GM12878 (cell line): ENCODE measurements around the gene DHPS. TPM values are rescaled to one million over a fixed set of nuclear protein-coding genes. Genes with fewer than 3 reads are reported as not detected.
"Not testable (repeated sequence)": the region's sequence is repeated elsewhere in the genome, so short reads cannot be mapped to it uniquely, and the experiment has no call there.

Source experiments
- ATAC-seq: fragments of 200-7000 bp; cut with Tn5 transposase; 3 replicates; pipeline ENCODE4 v1.9.1; 2020; ENCODE audit warnings: mild to moderate bottlenecking, moderate library complexity
- BruUV-seq: library from RNA; stranded (reverse); fragments of 400-500 nt; replicated peaks from 2 replicates; lab custom pipeline; 2021; lab: Mats Ljungman, UMichigan
- CTCF ChIA-PET: fragments of 300-600 bp; sonication (Branson Sonifier 250); formaldehyde crosslinking; extraction: SDS; loops from one replicate; lab custom pipeline; 2021; ENCODE audit warnings: inconsistent platforms; lab: Yijun Ruan, JAX
- POLR2A ChIA-PET: fragments of 350-600 bp; formaldehyde crosslinking; extraction: SDS; loops from one replicate; lab custom pipeline; 2021; ENCODE audit warnings: inconsistent platforms; lab: Charles Lee
- RAD21 ChIA-PET: fragments of 300-600 bp; sonication (Branson Sonifier 250); formaldehyde crosslinking; loops from one replicate; lab custom pipeline; 2023; ENCODE audit warnings: antibody characterized with exemption; ENCODE audit not compliant: unreplicated experiment; lab: Charles Lee
- SMC1A ChIA-PET: fragments of 300-600 bp; sonication (Branson Sonifier 250); formaldehyde crosslinking; loops from one replicate; lab custom pipeline; 2023; ENCODE audit not compliant: unreplicated experiment, uncharacterized antibody; lab: Charles Lee
- DNase-seq: peaks from one replicate; pipeline ENCODE4 v3.0.0-alpha.2; 2011; ENCODE audit warnings: low read depth, low spot score
- FAIRE-seq: peaks from 3 replicates; lab custom pipeline; 2011; peaks lifted over from hg19 to GRCh38; lab: Jason Lieb, UNC
- H2AFZ ChIP-seq: 2 replicates; pipeline ENCODE4 v1.6.0; 2011; ENCODE audit warnings: low read depth, low read length, control low read depth; ENCODE audit not compliant: control insufficient read depth
- H3K27ac ChIP-seq: 2 replicates; pipeline ENCODE4 v1.5.1; 2011; ENCODE audit warnings: control low read depth; ENCODE audit not compliant: control insufficient read depth, insufficient read depth
- H3K27me3 ChIP-seq, 2 experiments: replicated peaks in 1 of 2; 2 replicates each; pipeline versions ENCODE4 v1.6.0 to v1.6.1; 2011; ENCODE audit warnings: low read length in 1 of 2; ENCODE audit not compliant: control insufficient read depth in 2 of 2, insufficient read depth in 2 of 2
- H3K36me3 ChIP-seq, 2 experiments: 2 replicates each; pipeline ENCODE4 v1.5.1; 2011; ENCODE audit warnings: low read length in 1 of 2; ENCODE audit not compliant: control insufficient read depth in 2 of 2, insufficient read depth in 2 of 2
- H3K4me1 ChIP-seq: 2 replicates; pipeline ENCODE4 v1.6.1; 2011; ENCODE audit warnings: mild to moderate bottlenecking, low read length, moderate library complexity, mixed read lengths; ENCODE audit not compliant: control insufficient read depth, insufficient read depth
- H3K4me2 ChIP-seq: 2 replicates; pipeline ENCODE4 v1.6.0; 2011; ENCODE audit warnings: control low read depth; ENCODE audit not compliant: control insufficient read depth, insufficient read depth
- H3K4me3 ChIP-seq: fragments of 200-600 bp; sonication (generic); 2 replicates; pipeline ENCODE4 v1.5.1; 2016
- H3K79me2 ChIP-seq: 2 replicates; pipeline ENCODE4 v1.6.0; 2011; ENCODE audit warnings: low read length; ENCODE audit not compliant: control insufficient read depth, insufficient read depth
- H3K9ac ChIP-seq: 2 replicates; pipeline ENCODE4 v1.8.0; 2011; ENCODE audit warnings: low read length, control low read depth, mixed read lengths; ENCODE audit not compliant: control insufficient read depth, insufficient read depth
- H3K9me3 ChIP-seq: replicated peaks from 3 replicates; pipeline ENCODE4 v1.5.1; 2011; ENCODE audit warnings: mild to moderate bottlenecking, low read length; ENCODE audit not compliant: control insufficient read depth, insufficient read depth
- H4K20me1 ChIP-seq: 2 replicates; pipeline ENCODE4 v1.6.0; 2011; ENCODE audit not compliant: control insufficient read depth, insufficient read depth
- CREB1 ChIP-seq: IDR thresholded peaks from 2 replicates; pipeline ENCODE4 v1.6.1; 2012; ENCODE audit warnings: low read depth, mild to moderate bottlenecking, inconsistent platforms
- NFXL1 ChIP-seq: fragments of 450-650 bp; IDR thresholded peaks from 2 replicates; pipeline ENCODE4 v1.6.1; 2017; ENCODE audit warnings: antibody characterized with exemption, mild to moderate bottlenecking, borderline replicate concordance
- POLR2A ChIP-seq: IDR thresholded peaks from 2 replicates; pipeline ENCODE4 v1.6.1; 2011; ENCODE audit warnings: low read depth, mild to moderate bottlenecking, low read length
- SMAD1 ChIP-seq: fragments of 450-650 bp; IDR thresholded peaks from 2 replicates; pipeline ENCODE4 v1.6.1; 2018; ENCODE audit warnings: mild to moderate bottlenecking, low read depth; ENCODE audit not compliant: partially characterized antibody
- SMAD5 ChIP-seq: IDR thresholded peaks from 2 replicates; pipeline ENCODE4 v1.6.1; 2016; ENCODE audit warnings: antibody characterized with exemption, low read depth
- SREBF2 ChIP-seq: IDR thresholded peaks from 2 replicates; pipeline ENCODE4 v1.6.1; 2012; ENCODE audit warnings: mild to moderate bottlenecking, low read length
- ZNF24 ChIP-seq: fragments of 450-650 bp; IDR thresholded peaks from 2 replicates; pipeline ENCODE4 v1.6.1; 2017; ENCODE audit warnings: antibody characterized with exemption, mild to moderate bottlenecking
- whole genome bisulfite sequencing: methylation state at CpG from one replicate; pipeline ENCODE4 v1.1.6; 2016; ENCODE audit warnings: low lambda C conversion rate; ENCODE audit not compliant: insufficient replicate concordance, insufficient coverage; ENCODE audit errors: missing lambda C conversion rate; 5-methylcytosine and 5-hydroxymethylcytosine counted together
- in situ Hi-C: fragments of 300-500 bp; cut with MboI; formaldehyde crosslinking; loops from 9 replicates; pipeline ENCODE4 v1.14.3; 2018; ENCODE audit warnings: mixed read lengths
- intact Hi-C: fragments of 100-400 bp; cut with micrococcal nuclease; formaldehyde crosslinking; loops from one replicate; pipeline ENCODE4 v1.14.2; 2022; ENCODE audit not compliant: unreplicated experiment
- polyA plus RNA-seq, 11 experiments: library from polyadenylated mRNA; depleted of rRNA in 4 of 11; unstranded in 6 of 11; stranded (reverse) in 5 of 11; fragments of >200 nt; fragmentation: Nextera tagmentation in 4 of 11; fragmentation: Illumina TruSeq in 1 of 11; extraction: Ambion mirVana in 4 of 11; extraction: Trizol in 1 of 11; gene quantifications; 1 replicate in 1 of 11; 2 replicates in 10 of 11; pipeline versions ENCODE4 v1.2.1 to v1.2.3, GENCODE V29; 2011 to 2016; ENCODE audit warnings: inconsistent platforms in 2 of 11, missing spikeins in 2 of 11, low read depth in 1 of 11
- total RNA-seq, 4 experiments: library from RNA; depleted of rRNA in 3 of 4; stranded (reverse); fragments of >200 nt in 3 of 4; fragmentation: Illumina TruSeq in 1 of 4; extraction: Trizol in 1 of 4; gene quantifications; 2 replicates each; pipeline versions ENCODE4 v1.2.1 to v1.2.3, GENCODE V29; 2013 to 2021
- TF ChIP-seq, protein P1 (sequence below): fragments of 450-650 bp; IDR thresholded peaks from 2 replicates; pipeline ENCODE4 v1.6.1; 2017; ENCODE audit warnings: mild to moderate bottlenecking
- TF ChIP-seq, protein P2 (sequence below): IDR thresholded peaks from 2 replicates; pipeline ENCODE4 v1.6.1; 2012; ENCODE audit warnings: improper control_type of control experiment, low read depth, low read length; ENCODE audit not compliant: insufficient replicate concordance
- TF ChIP-seq, protein P3 (sequence below): IDR thresholded peaks from 2 replicates; pipeline ENCODE4 v1.6.1; 2011; ENCODE audit warnings: low read depth, low read length, improper control_type of control experiment, borderline replicate concordance

The DHPS gene
- total and polyA plus RNA-seq, 10 of the 15 experiments (the other 5 are each of a cell fraction or from before 2014, with no cell fraction given) = 36.4 to 104 (median 83.4) TPM

DNA sequence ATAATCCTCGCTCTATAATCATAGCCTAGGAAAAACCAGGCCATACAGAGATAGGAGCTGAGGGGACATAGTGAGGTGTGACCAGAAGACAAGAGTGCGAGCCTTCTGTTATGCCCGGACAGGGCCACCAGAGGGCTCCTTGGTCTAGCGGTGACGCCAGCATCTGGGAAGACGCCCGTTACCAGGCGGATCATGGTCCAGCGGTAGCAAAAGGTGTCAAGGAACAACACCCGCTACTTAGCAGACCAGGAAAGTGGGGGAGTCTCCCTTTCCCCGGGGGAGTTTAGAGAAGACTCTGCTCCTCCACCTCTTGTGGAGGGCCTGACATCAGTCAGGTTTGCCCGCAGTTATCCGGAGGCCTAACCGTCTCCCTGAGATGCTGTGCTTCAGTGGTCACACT lies 30.4 kb upstream of the DHPS start:
- H3K9ac ChIP-seq, RAD21 ChIA-PET, H3K9me3 ChIP-seq, H3K4me2 ChIP-seq, H3K27ac ChIP-seq, CTCF ChIA-PET, H3K27me3 ChIP-seq, ATAC-seq, H4K20me1 ChIP-seq, H2AFZ ChIP-seq, intact Hi-C loops, BruUV-seq, FAIRE-seq, in situ Hi-C loops, H3K4me3 ChIP-seq, H3K79me2 ChIP-seq, H3K4me1 ChIP-seq, SMC1A ChIA-PET, DNase-seq: not testable (repeated sequence)
- TF ChIP-seq, protein P1, sequence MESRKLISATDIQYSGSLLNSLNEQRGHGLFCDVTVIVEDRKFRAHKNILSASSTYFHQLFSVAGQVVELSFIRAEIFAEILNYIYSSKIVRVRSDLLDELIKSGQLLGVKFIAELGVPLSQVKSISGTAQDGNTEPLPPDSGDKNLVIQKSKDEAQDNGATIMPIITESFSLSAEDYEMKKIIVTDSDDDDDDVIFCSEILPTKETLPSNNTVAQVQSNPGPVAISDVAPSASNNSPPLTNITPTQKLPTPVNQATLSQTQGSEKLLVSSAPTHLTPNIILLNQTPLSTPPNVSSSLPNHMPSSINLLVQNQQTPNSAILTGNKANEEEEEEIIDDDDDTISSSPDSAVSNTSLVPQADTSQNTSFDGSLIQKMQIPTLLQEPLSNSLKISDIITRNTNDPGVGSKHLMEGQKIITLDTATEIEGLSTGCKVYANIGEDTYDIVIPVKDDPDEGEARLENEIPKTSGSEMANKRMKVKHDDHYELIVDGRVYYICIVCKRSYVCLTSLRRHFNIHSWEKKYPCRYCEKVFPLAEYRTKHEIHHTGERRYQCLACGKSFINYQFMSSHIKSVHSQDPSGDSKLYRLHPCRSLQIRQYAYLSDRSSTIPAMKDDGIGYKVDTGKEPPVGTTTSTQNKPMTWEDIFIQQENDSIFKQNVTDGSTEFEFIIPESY = peak; percentile 99
- peaks cover 26 to 31% of the 10 kb centered on the region in 2 experiments for H3K36me3 ChIP-seq
- 61% methylated on average over 11 of the region's 14 CpGs for WGBS
- POLR2A ChIA-PET = interaction anchor here (0.6 kb wide), 1 partner anchor 40 kb away, joined by 5 read pairs; no protein-coding TSS in a partner anchor

DNA sequence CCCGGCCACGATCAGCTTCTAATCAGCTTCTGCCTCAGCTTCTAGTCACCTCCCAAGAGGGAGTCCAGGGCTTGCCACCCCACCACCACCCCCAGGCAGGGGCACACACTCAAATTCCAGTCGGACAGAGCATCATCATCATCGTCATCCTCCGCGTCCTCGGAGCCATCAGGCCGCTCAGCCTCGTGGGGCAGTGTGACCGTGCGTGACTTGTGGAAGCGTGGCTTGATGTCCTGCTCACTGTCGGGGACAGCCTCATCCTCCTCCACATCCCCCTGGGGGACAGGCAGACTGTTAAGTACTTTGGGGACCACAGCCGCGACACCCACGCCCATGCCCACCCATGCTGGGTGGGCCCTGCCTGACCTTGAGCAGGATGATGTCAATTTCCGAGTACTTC lies 29.5 kb upstream of the DHPS start:
- FAIRE-seq = no peak
- no peak overlapping the region for H3K9ac ChIP-seq
- POLR2A ChIA-PET = no interaction called here
- TF ChIP-seq CREB1 (no peak), POLR2A (no peak), SMAD5 (no peak), SMAD1 (no peak), NFXL1 (no peak), SREBF2 (no peak), ZNF24 (no peak)
- TF ChIP-seq, protein P2, sequence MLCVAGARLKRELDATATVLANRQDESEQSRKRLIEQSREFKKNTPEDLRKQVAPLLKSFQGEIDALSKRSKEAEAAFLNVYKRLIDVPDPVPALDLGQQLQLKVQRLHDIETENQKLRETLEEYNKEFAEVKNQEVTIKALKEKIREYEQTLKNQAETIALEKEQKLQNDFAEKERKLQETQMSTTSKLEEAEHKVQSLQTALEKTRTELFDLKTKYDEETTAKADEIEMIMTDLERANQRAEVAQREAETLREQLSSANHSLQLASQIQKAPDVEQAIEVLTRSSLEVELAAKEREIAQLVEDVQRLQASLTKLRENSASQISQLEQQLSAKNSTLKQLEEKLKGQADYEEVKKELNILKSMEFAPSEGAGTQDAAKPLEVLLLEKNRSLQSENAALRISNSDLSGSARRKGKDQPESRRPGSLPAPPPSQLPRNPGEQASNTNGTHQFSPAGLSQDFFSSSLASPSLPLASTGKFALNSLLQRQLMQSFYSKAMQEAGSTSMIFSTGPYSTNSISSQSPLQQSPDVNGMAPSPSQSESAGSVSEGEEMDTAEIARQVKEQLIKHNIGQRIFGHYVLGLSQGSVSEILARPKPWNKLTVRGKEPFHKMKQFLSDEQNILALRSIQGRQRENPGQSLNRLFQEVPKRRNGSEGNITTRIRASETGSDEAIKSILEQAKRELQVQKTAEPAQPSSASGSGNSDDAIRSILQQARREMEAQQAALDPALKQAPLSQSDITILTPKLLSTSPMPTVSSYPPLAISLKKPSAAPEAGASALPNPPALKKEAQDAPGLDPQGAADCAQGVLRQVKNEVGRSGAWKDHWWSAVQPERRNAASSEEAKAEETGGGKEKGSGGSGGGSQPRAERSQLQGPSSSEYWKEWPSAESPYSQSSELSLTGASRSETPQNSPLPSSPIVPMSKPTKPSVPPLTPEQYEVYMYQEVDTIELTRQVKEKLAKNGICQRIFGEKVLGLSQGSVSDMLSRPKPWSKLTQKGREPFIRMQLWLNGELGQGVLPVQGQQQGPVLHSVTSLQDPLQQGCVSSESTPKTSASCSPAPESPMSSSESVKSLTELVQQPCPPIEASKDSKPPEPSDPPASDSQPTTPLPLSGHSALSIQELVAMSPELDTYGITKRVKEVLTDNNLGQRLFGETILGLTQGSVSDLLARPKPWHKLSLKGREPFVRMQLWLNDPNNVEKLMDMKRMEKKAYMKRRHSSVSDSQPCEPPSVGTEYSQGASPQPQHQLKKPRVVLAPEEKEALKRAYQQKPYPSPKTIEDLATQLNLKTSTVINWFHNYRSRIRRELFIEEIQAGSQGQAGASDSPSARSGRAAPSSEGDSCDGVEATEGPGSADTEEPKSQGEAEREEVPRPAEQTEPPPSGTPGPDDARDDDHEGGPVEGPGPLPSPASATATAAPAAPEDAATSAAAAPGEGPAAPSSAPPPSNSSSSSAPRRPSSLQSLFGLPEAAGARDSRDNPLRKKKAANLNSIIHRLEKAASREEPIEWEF = no peak
- TF ChIP-seq, protein P3, sequence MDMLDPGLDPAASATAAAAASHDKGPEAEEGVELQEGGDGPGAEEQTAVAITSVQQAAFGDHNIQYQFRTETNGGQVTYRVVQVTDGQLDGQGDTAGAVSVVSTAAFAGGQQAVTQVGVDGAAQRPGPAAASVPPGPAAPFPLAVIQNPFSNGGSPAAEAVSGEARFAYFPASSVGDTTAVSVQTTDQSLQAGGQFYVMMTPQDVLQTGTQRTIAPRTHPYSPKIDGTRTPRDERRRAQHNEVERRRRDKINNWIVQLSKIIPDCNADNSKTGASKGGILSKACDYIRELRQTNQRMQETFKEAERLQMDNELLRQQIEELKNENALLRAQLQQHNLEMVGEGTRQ = no peak

More for the DNA sequence above, 29.5 kb upstream of the DHPS start:
- H3K36me3 ChIP-seq = peaks cover 24 to 33% of the 10 kb centered on the region in 2 experiments
- no peaks in the 10 kb centered on the region for H3K9me3 ChIP-seq
- DNase-seq (no peak), ATAC-seq (no peak)
- H3K79me2 ChIP-seq = no peaks in the 10 kb centered on the region
- in situ Hi-C loops = no loop called here
- H3K4me2 ChIP-seq = no peak overlapping the region
- ChIA-PET RAD21 (no interaction called here), SMC1A (interaction anchor here (0.6 kb wide), 1 partner anchor 56 kb away, joined by 5 read pairs; no protein-coding TSS in a partner anchor), CTCF (interaction anchor here (1.1 kb wide), 1 partner anchor 49 kb away, joined by 4 read pairs; no protein-coding TSS in a partner anchor)
- WGBS = 94% methylated on average over 17 of the region's 17 CpGs
- no TSS peak for BruUV-seq
- H3K27me3 ChIP-seq = no peaks in the 10 kb centered on the region
- H3K27ac ChIP-seq = no peak overlapping the region
- H3K4me1 ChIP-seq = no peaks in the 10 kb centered on the region
- intact Hi-C loops = no loop called here
- H2AFZ ChIP-seq = no peak overlapping the region
- no peak overlapping the region for H3K4me3 ChIP-seq
- no peaks in the 10 kb centered on the region for H4K20me1 ChIP-seq
